ENCODE results near the gene MEIOC.
"Not testable (repeated sequence)": the region's sequence is repeated elsewhere in the genome, so short reads cannot be mapped to it uniquely, and the experiment has no call there.

The MEIOC gene

GRCh38 chr17:44651228-44651627 is 5.0 kb upstream of the MEIOC start:
- H3K4me3 ChIP-seq (ENCODE audit: low read depth, low read length), result no peak overlapping the region
- no peaks in the 10 kb centered on the region for H3K4me1 ChIP-seq (ENCODE audit: control insufficient read depth, insufficient read depth, low read length)
- H3K27me3 ChIP-seq (ENCODE audit: control insufficient read depth, insufficient read depth, low read length), result peaks cover 21% of the 10 kb centered on the region
- no peaks in the 10 kb centered on the region for H3K36me3 ChIP-seq (ENCODE audit: control insufficient read depth, insufficient read depth, low read length)
- H3K9ac ChIP-seq (ENCODE audit: low read depth, low read length), result no peak overlapping the region
- peaks cover 4% of the 10 kb centered on the region for H3K9me3 ChIP-seq (ENCODE audit: control insufficient read depth, insufficient read depth, low read length)

GRCh38 chr17:44652727-44653126 is 3.5 kb upstream of the MEIOC start:
- H3K4me1 ChIP-seq (ENCODE audit: control insufficient read depth, insufficient read depth, low read length), result no peaks in the 10 kb centered on the region
- H3K9me3 ChIP-seq (ENCODE audit: control insufficient read depth, insufficient read depth, low read length), result peaks cover 4% of the 10 kb centered on the region
- H3K36me3 ChIP-seq (ENCODE audit: control insufficient read depth, insufficient read depth, low read length), result no peaks in the 10 kb centered on the region
- H3K9ac ChIP-seq (ENCODE audit: low read depth, low read length), result no peak overlapping the region
- peaks cover 32% of the 10 kb centered on the region for H3K27me3 ChIP-seq (ENCODE audit: control insufficient read depth, insufficient read depth, low read length)
- H3K4me3 ChIP-seq (ENCODE audit: low read depth, low read length), result no peak overlapping the region

- Histone ChIP-seq H3K4me1 (ENCODE audit: control insufficient read depth, insufficient read depth, low read length) (no peaks in the 10 kb centered on the region), H3K27me3 (ENCODE audit: control insufficient read depth, insufficient read depth, low read length) (peaks cover 34% of the 10 kb centered on the region), H3K36me3 (ENCODE audit: control insufficient read depth, insufficient read depth, low read length) (no peaks in the 10 kb centered on the region), H3K9ac (ENCODE audit: low read depth, low read length) (no peak overlapping the region), H3K4me3 (ENCODE audit: low read depth, low read length) (no peak overlapping the region), H3K9me3 (ENCODE audit: control insufficient read depth, insufficient read depth, low read length) (peaks cover 4% of the 10 kb centered on the region)
Observed at GRCh38 chr17:44653384-44653783, 2.9 kb upstream of the MEIOC start.

GRCh38 chr17:44653954-44654353 is 2.3 kb upstream of the MEIOC start:
- Histone ChIP-seq H3K4me3 (ENCODE audit: low read depth, low read length) (no peak overlapping the region), H3K36me3 (ENCODE audit: control insufficient read depth, insufficient read depth, low read length) (no peaks in the 10 kb centered on the region), H3K4me1 (ENCODE audit: control insufficient read depth, insufficient read depth, low read length) (no peaks in the 10 kb centered on the region), H3K27me3 (ENCODE audit: control insufficient read depth, insufficient read depth, low read length) (peaks cover 34% of the 10 kb centered on the region), H3K9ac (ENCODE audit: low read depth, low read length) (no peak overlapping the region), H3K9me3 (ENCODE audit: control insufficient read depth, insufficient read depth, low read length) (peaks cover 4% of the 10 kb centered on the region)

GRCh38 chr17:44661835-44662234 is 5.6 kb downstream of the MEIOC start:
- H3K9me3 ChIP-seq (ENCODE audit: control insufficient read depth, insufficient read depth, low read length), result no peaks in the 10 kb centered on the region
- H3K27me3 ChIP-seq (ENCODE audit: control insufficient read depth, insufficient read depth, low read length), result peaks cover 11% of the 10 kb centered on the region
- H3K9ac ChIP-seq (ENCODE audit: low read depth, low read length), result no peak overlapping the region
- H3K36me3 ChIP-seq (ENCODE audit: control insufficient read depth, insufficient read depth, low read length), result no peaks in the 10 kb centered on the region
- no peaks in the 10 kb centered on the region for H3K4me1 ChIP-seq (ENCODE audit: control insufficient read depth, insufficient read depth, low read length)
- H3K4me3 ChIP-seq (ENCODE audit: low read depth, low read length), result no peak overlapping the region

GRCh38 chr17:44663095-44663494 is 6.8 kb downstream of the MEIOC start:
- no peaks in the 10 kb centered on the region for H3K4me1 ChIP-seq (ENCODE audit: control insufficient read depth, insufficient read depth, low read length)
- no peak overlapping the region for H3K4me3 ChIP-seq (ENCODE audit: low read depth, low read length)

GRCh38 chr17:44664867-44665266 is 8.6 kb downstream of the MEIOC start:
- Histone ChIP-seq H3K4me1 (ENCODE audit: control insufficient read depth, insufficient read depth, low read length) (no peaks in the 10 kb centered on the region), H3K4me3 (ENCODE audit: low read depth, low read length) (no peak overlapping the region), H3K9ac (ENCODE audit: low read depth, low read length) (no peak overlapping the region), H3K9me3 (ENCODE audit: control insufficient read depth, insufficient read depth, low read length) (no peaks in the 10 kb centered on the region), H3K27me3 (ENCODE audit: control insufficient read depth, insufficient read depth, low read length) (no peaks in the 10 kb centered on the region), H3K36me3 (ENCODE audit: control insufficient read depth, insufficient read depth, low read length) (no peaks in the 10 kb centered on the region)

More at GRCh38 chr17:44663095-44663494, 6.8 kb downstream of the MEIOC start:
- H3K36me3 ChIP-seq (ENCODE audit: control insufficient read depth, insufficient read depth, low read length), result no peaks in the 10 kb centered on the region
- no peak overlapping the region for H3K9ac ChIP-seq (ENCODE audit: low read depth, low read length)
- H3K27me3 ChIP-seq (ENCODE audit: control insufficient read depth, insufficient read depth, low read length), result no peaks in the 10 kb centered on the region
- H3K9me3 ChIP-seq (ENCODE audit: control insufficient read depth, insufficient read depth, low read length), result no peaks in the 10 kb centered on the region

- Histone ChIP-seq H3K27me3 (ENCODE audit: control insufficient read depth, insufficient read depth, low read length) (no peaks in the 10 kb centered on the region), H3K9me3 (ENCODE audit: control insufficient read depth, insufficient read depth, low read length) (no peaks in the 10 kb centered on the region), H3K4me1 (ENCODE audit: control insufficient read depth, insufficient read depth, low read length) (no peaks in the 10 kb centered on the region), H3K36me3 (ENCODE audit: control insufficient read depth, insufficient read depth, low read length) (no peaks in the 10 kb centered on the region), H3K9ac (ENCODE audit: low read depth, low read length) (no peak overlapping the region), H3K4me3 (ENCODE audit: low read depth, low read length) (no peak overlapping the region)
Observed at GRCh38 chr17:44666006-44666405, 9.7 kb downstream of the MEIOC start.

GRCh38 chr17:44672479-44673093 is 16.3 kb downstream of the MEIOC start:
- Histone ChIP-seq H3K4me3 (ENCODE audit: low read depth, low read length) (no peak overlapping the region), H3K36me3 (ENCODE audit: control insufficient read depth, insufficient read depth, low read length) (no peaks in the 10 kb centered on the region), H3K27me3 (ENCODE audit: control insufficient read depth, insufficient read depth, low read length) (no peaks in the 10 kb centered on the region), H3K4me1 (ENCODE audit: control insufficient read depth, insufficient read depth, low read length) (no peaks in the 10 kb centered on the region), H3K9ac (ENCODE audit: low read depth, low read length) (no peak overlapping the region), H3K9me3 (ENCODE audit: control insufficient read depth, insufficient read depth, low read length) (no peaks in the 10 kb centered on the region)

- H3K4me3 ChIP-seq (ENCODE audit: low read depth, low read length), result no peak overlapping the region
- no peaks in the 10 kb centered on the region for H3K27me3 ChIP-seq (ENCODE audit: control insufficient read depth, insufficient read depth, low read length)
- no peaks in the 10 kb centered on the region for H3K36me3 ChIP-seq (ENCODE audit: control insufficient read depth, insufficient read depth, low read length)
- H3K9ac ChIP-seq (ENCODE audit: low read depth, low read length), result no peak overlapping the region
- no peaks in the 10 kb centered on the region for H3K4me1 ChIP-seq (ENCODE audit: control insufficient read depth, insufficient read depth, low read length)
- H3K9me3 ChIP-seq (ENCODE audit: control insufficient read depth, insufficient read depth, low read length), result no peaks in the 10 kb centered on the region
Observed at GRCh38 chr17:44673893-44674292, 17.6 kb downstream of the MEIOC start.

- Histone ChIP-seq H3K4me3 (ENCODE audit: low read depth, low read length) (no peak overlapping the region), H3K27me3 (ENCODE audit: control insufficient read depth, insufficient read depth, low read length) (no peaks in the 10 kb centered on the region), H3K36me3 (ENCODE audit: control insufficient read depth, insufficient read depth, low read length) (peaks cover 1% of the 10 kb centered on the region), H3K9me3 (ENCODE audit: control insufficient read depth, insufficient read depth, low read length) (no peaks in the 10 kb centered on the region), H3K9ac (ENCODE audit: low read depth, low read length) (no peak overlapping the region), H3K4me1 (ENCODE audit: control insufficient read depth, insufficient read depth, low read length) (no peaks in the 10 kb centered on the region)
Observed at GRCh38 chr17:44677136-44677535, 20.9 kb downstream of the MEIOC start.

- H3K4me3 ChIP-seq (ENCODE audit: low read depth, low read length); H3K9me3 ChIP-seq (ENCODE audit: control insufficient read depth, insufficient read depth, low read length); H3K9ac ChIP-seq (ENCODE audit: low read depth, low read length); H3K4me1 ChIP-seq (ENCODE audit: control insufficient read depth, insufficient read depth, low read length); H3K27me3 ChIP-seq (ENCODE audit: control insufficient read depth, insufficient read depth, low read length); H3K36me3 ChIP-seq (ENCODE audit: control insufficient read depth, insufficient read depth, low read length): not testable (repeated sequence)
Observed at GRCh38 chr17:44683303-44683702, 27.0 kb downstream of the MEIOC start.
